WERI-Rb-1 (cell line): ENCODE measurements around the gene TCEAL1.
"Not testable (repeated sequence)": the region's sequence is repeated elsewhere in the genome, so short reads cannot be mapped to it uniquely, and the experiment has no call there.

Source experiments
- DNase-seq: peaks from one replicate; pipeline ENCODE4 v3.0.0-alpha.2; 2020
- H3K27ac ChIP-seq: fragments of 250-450 bp; sonication (Bioruptor Pico); 2 replicates; pipeline ENCODE4 v1.5.1; 2020; ENCODE audit warnings: mild to moderate bottlenecking, moderate library complexity
- H3K27me3 ChIP-seq: fragments of 250-450 bp; sonication (Bioruptor Pico); 2 replicates; pipeline ENCODE4 v1.5.1; 2021; ENCODE audit warnings: mild to moderate bottlenecking, low read depth, moderate library complexity; ENCODE audit not compliant: insufficient read depth, severe bottlenecking
- H3K36me3 ChIP-seq: fragments of 250-450 bp; sonication (Bioruptor Pico); 2 replicates; pipeline ENCODE4 v1.5.1; 2020; ENCODE audit warnings: mild to moderate bottlenecking, moderate library complexity
- H3K4me3 ChIP-seq: 2 replicates; pipeline ENCODE4 v1.5.1; 2011; ENCODE audit warnings: low read depth, mild to moderate bottlenecking, control low read depth, low read length
- H3K9me3 ChIP-seq: fragments of 250-450 bp; sonication (Bioruptor Pico); 2 replicates; pipeline ENCODE4 v1.5.1; 2021; ENCODE audit warnings: mild to moderate bottlenecking, moderate library complexity; ENCODE audit not compliant: severe bottlenecking
- CTCF ChIP-seq: IDR thresholded peaks from 2 replicates; pipeline ENCODE4 v1.5.1; 2011; ENCODE audit warnings: low read depth, mild to moderate bottlenecking, control low read depth, inconsistent platforms, low read length

The TCEAL1 gene

GRCh38 chrX:103658681-103659433 is 30.1 kb downstream of the TCEAL1 start:
- Histone ChIP-seq H3K9me3 (no peaks in the 10 kb centered on the region), H3K36me3 (no peaks in the 10 kb centered on the region), H3K4me3 (no peak overlapping the region), H3K27me3 (peaks cover 8% of the 10 kb centered on the region), H3K27ac (no peak overlapping the region)
- no peak for DNase-seq
- TF ChIP-seq CTCF: no peak

DNA sequence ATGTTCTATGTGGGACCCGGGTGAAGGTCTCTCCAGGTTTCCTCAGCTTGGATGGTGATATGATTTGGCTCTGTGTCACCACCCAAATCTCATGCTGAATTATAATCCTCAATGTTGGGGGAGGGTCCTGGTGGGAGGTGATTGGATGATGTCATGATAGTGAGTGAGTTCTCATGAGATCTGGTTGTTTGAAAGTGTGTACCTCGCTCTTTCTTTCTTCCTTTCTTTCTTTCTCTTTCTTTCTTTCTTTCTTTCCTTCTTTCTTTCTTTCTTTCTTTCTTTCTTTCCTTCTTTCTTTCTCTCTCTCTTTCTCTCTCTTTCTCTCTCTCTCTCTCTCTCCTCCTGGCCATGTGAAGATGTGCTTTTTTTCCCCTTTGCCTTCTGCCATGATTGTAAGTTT is 30.7 kb downstream of the TCEAL1 start:
- H3K36me3 ChIP-seq, DNase-seq, H3K27ac ChIP-seq, H3K9me3 ChIP-seq, H3K4me3 ChIP-seq: not testable (repeated sequence)
- H3K27me3 ChIP-seq: peaks cover 11% of the 10 kb centered on the region

GRCh38 chrX:103663981-103664762 is 35.4 kb downstream of the TCEAL1 start:
- no peak overlapping the region for H3K4me3 ChIP-seq
- H3K27ac ChIP-seq: no peak overlapping the region
- H3K9me3 ChIP-seq: no peaks in the 10 kb centered on the region

GRCh38 chrX:103666202-103667107 is 37.7 kb downstream of the TCEAL1 start:
- no peak overlapping the region for H3K4me3 ChIP-seq
- TF ChIP-seq CTCF: no peak
- DNase-seq: no peak

More at GRCh38 chrX:103663981-103664762, 35.4 kb downstream of the TCEAL1 start:
- no peak for TF ChIP-seq CTCF
- no peaks in the 10 kb centered on the region for H3K36me3 ChIP-seq
- DNase-seq: no peak
- peaks cover 11% of the 10 kb centered on the region for H3K27me3 ChIP-seq

GRCh38 chrX:103669745-103670144 is 41.0 kb downstream of the TCEAL1 start:
- TF ChIP-seq CTCF: no peak
- H3K27ac ChIP-seq: no peak overlapping the region
- no peak overlapping the region for H3K4me3 ChIP-seq
- no peaks in the 10 kb centered on the region for H3K9me3 ChIP-seq
- no peak for DNase-seq
- H3K36me3 ChIP-seq: no peaks in the 10 kb centered on the region
- H3K27me3 ChIP-seq: no peaks in the 10 kb centered on the region

More at GRCh38 chrX:103666202-103667107, 37.7 kb downstream of the TCEAL1 start:
- Histone ChIP-seq H3K27me3 (peaks cover 11% of the 10 kb centered on the region), H3K36me3 (no peaks in the 10 kb centered on the region), H3K9me3 (no peaks in the 10 kb centered on the region), H3K27ac (no peak overlapping the region)
